ENCODE data around the gene MACROD1.

The MACROD1 gene

GRCh38 chr11:64110465-64111375, 55.2 kb downstream of the MACROD1 start:
- no peak for DNase-seq

GRCh38 chr11:64109332-64109731, 56.6 kb downstream of the MACROD1 start:
- no peak for DNase-seq

GRCh38 chr11:64107303-64107702, 58.6 kb downstream of the MACROD1 start:
- no peak for DNase-seq

GRCh38 chr11:64104632-64105031, 61.3 kb downstream of the MACROD1 start:
- DNase-seq = no peak

GRCh38 chr11:64103277-64103985, 62.5 kb downstream of the MACROD1 start:
- no peak for DNase-seq

- no peak for DNase-seq
Observed at GRCh38 chr11:64102005-64102738, 63.7 kb downstream of the MACROD1 start.

- DNase-seq = no peak
Observed at GRCh38 chr11:64101461-64101860, 64.5 kb downstream of the MACROD1 start.

GRCh38 chr11:64100782-64101353, 65.0 kb downstream of the MACROD1 start:
- DNase-seq = no peak

GRCh38 chr11:64100360-64100759, 65.6 kb downstream of the MACROD1 start:
- DNase-seq = no peak

GRCh38 chr11:64099436-64099835, 66.5 kb downstream of the MACROD1 start:
- no peak for DNase-seq

GRCh38 chr11:64098318-64098831, 67.5 kb downstream of the MACROD1 start:
- DNase-seq = no peak

GRCh38 chr11:64097468-64098317, 68.2 kb downstream of the MACROD1 start:
- no peak for DNase-seq

- DNase-seq = no peak
Observed at GRCh38 chr11:64096835-64097234, 69.1 kb downstream of the MACROD1 start.

- DNase-seq = no peak
Observed at GRCh38 chr11:64095949-64096348, 70.0 kb downstream of the MACROD1 start.

- DNase-seq = no peak
Observed at GRCh38 chr11:64095273-64095817, 70.6 kb downstream of the MACROD1 start.

- DNase-seq = no peak
Observed at GRCh38 chr11:64094463-64095260, 71.3 kb downstream of the MACROD1 start.

- no peak for DNase-seq
Observed at GRCh38 chr11:64093233-64094039, 72.5 kb downstream of the MACROD1 start.

- DNase-seq = no peak
Observed at GRCh38 chr11:64092761-64093136, 73.2 kb downstream of the MACROD1 start.

GRCh38 chr11:64092111-64092760, 73.7 kb downstream of the MACROD1 start:
- DNase-seq = no peak
